K562 (cell line): Measurements from ENCODE around the gene COPS6. TPM values are rescaled to one million over a fixed set of nuclear protein-coding genes. Genes with fewer than 3 reads are reported as not detected.

Source experiments
- ATAC-seq: fragments of 200-7000 bp; cut with Tn5 transposase; 3 replicates; pipeline ENCODE4 v1.9.1; 2020; ENCODE audit warnings: moderate library complexity
- BruUV-seq: library from RNA; stranded (reverse); fragments of 400-500 nt; replicated peaks from 2 replicates; lab custom pipeline; 2021; lab: Mats Ljungman, UMichigan
- CTCF ChIA-PET: fragments of 300-600 bp; formaldehyde crosslinking; extraction: SDS; loops from one replicate; lab custom pipeline; 2021; ENCODE audit warnings: low intra/inter-chr PET ratio; lab: Yijun Ruan, JAX
- POLR2A ChIA-PET: fragments of 300-600, 350-650 bp; sonication (Branson Sonifier 250); formaldehyde crosslinking; extraction: SDS; loops from one replicate; lab custom pipeline; 2021; ENCODE audit warnings: antibody characterized with exemption, inconsistent platforms; lab: Yijun Ruan, JAX
- DNase-seq, 4 experiments: peaks; one replicate each; pipeline versions ENCODE4 v3.0.0 to v3.0.0-alpha.2; 2011 to 2018; ENCODE audit warnings: low spot score in 3 of 4, mixed read lengths in 3 of 4; ENCODE audit errors: extremely low read depth in 1 of 4
- FAIRE-seq: peaks from 2 replicates; lab custom pipeline; 2011; peaks lifted over from hg19 to GRCh38; lab: Jason Lieb, UNC
- H2AFZ ChIP-seq: 2 replicates; pipeline ENCODE4 v1.6.0; 2011; ENCODE audit warnings: low read depth, low read length, control low read depth, inconsistent platforms
- H3K27ac ChIP-seq: fragments of 200-600 bp; 3 replicates; pipeline ENCODE4 v1.8.0; 2011; ENCODE audit warnings: low read depth, mild to moderate bottlenecking, control low read depth, inconsistent platforms, low read length, moderate library complexity, mixed read lengths; ENCODE audit errors: extremely low read depth
- H3K27me3 ChIP-seq, 2 experiments: fragments of 300-600 bp in 1 of 2; 2 replicates in 1 of 2; 3 replicates in 1 of 2; pipeline versions ENCODE4 v1.6.0 to v1.8.0; 2011; ENCODE audit warnings: inconsistent platforms in 2 of 2, low read length in 2 of 2, mild to moderate bottlenecking in 1 of 2, mixed read lengths in 1 of 2, moderate library complexity in 1 of 2; ENCODE audit not compliant: control insufficient read depth in 2 of 2, insufficient read depth in 2 of 2
- H3K36me3 ChIP-seq: fragments of 300-600 bp; 3 replicates; pipeline ENCODE4 v1.8.0; 2011; ENCODE audit warnings: mild to moderate bottlenecking, low read length, inconsistent platforms; ENCODE audit not compliant: control insufficient read depth, insufficient read depth
- H3K4me1 ChIP-seq, 2 experiments: fragments of 200-600 bp in 1 of 2; replicated peaks in 1 of 2; 2 replicates in 1 of 2; 3 replicates in 1 of 2; pipeline versions ENCODE4 v1.5.1 to v1.8.0; 2011; ENCODE audit warnings: inconsistent platforms in 2 of 2, low read length in 2 of 2, mild to moderate bottlenecking in 1 of 2, mixed read lengths in 1 of 2, moderate library complexity in 1 of 2; ENCODE audit not compliant: control insufficient read depth in 2 of 2, insufficient read depth in 2 of 2
- H3K4me2 ChIP-seq: 2 replicates; pipeline ENCODE4 v1.6.1; 2011; ENCODE audit warnings: low read length, control low read depth, inconsistent platforms, mixed read lengths; ENCODE audit not compliant: insufficient read depth
- H3K4me3 ChIP-seq: fragments of 200-600 bp; sonication (generic), shearing (Covaris generic); 2 replicates; pipeline ENCODE4 v1.5.1; 2016; ENCODE audit warnings: control low read depth, inconsistent platforms
- H3K79me2 ChIP-seq: fragments of 200-600 bp; 3 replicates; pipeline ENCODE4 v1.8.0; 2011; ENCODE audit warnings: low read length, inconsistent platforms; ENCODE audit not compliant: control insufficient read depth, insufficient read depth
- H3K9ac ChIP-seq, 2 experiments: 2 replicates each; pipeline versions ENCODE4 v1.6.0 to v1.6.1; 2011; ENCODE audit warnings: low read depth in 2 of 2, low read length in 2 of 2, control low read depth in 1 of 2, inconsistent platforms in 1 of 2, mild to moderate bottlenecking in 1 of 2, mixed read lengths in 1 of 2; ENCODE audit not compliant: insufficient read depth in 1 of 2
- H3K9me1 ChIP-seq: one replicate; pipeline ENCODE4 v1.6.0; 2011; ENCODE audit warnings: inconsistent platforms, mild to moderate bottlenecking, low read length, moderate library complexity; ENCODE audit not compliant: control insufficient read depth, insufficient read depth
- H3K9me3 ChIP-seq: replicated peaks from 2 replicates; pipeline ENCODE4 v1.5.1; 2011; ENCODE audit warnings: low read depth, low read length, inconsistent platforms; ENCODE audit not compliant: control insufficient read depth, insufficient read depth
- H4K20me1 ChIP-seq: replicated peaks from 2 replicates; pipeline ENCODE4 v1.6.1; 2011; ENCODE audit warnings: low read length, inconsistent platforms, mixed read lengths; ENCODE audit not compliant: control insufficient read depth, insufficient read depth
- DIDO1 ChIP-seq: fragments of 450-650 bp; IDR thresholded peaks from 2 replicates; pipeline ENCODE4 v1.6.1; 2016; ENCODE audit warnings: low read depth, missing biosample characterization, missing genetic modification characterization
- GABPB2 ChIP-seq: fragments of 250-450 bp; sonication (Bioruptor Pico); conservative IDR thresholded peaks from 2 replicates; pipeline ENCODE4 v1.5.1; 2021; ENCODE audit warnings: mild to moderate bottlenecking
- HLTF ChIP-seq: fragments of 450-650 bp; IDR thresholded peaks from 2 replicates; pipeline ENCODE4 v1.6.1; 2016
- HOXB6 ChIP-seq: fragments of 250-450 bp; sonication (Bioruptor Pico); IDR thresholded peaks from 2 replicates; pipeline ENCODE4 v1.5.1; 2022; ENCODE audit warnings: mild to moderate bottlenecking, borderline replicate concordance
- KDM4B ChIP-seq, 2 experiments: fragments of 450-650 bp in 1 of 2; sonication (generic) in 1 of 2; IDR thresholded peaks; 2 replicates each; pipeline ENCODE4 v1.6.1; 2016 to 2017; ENCODE audit warnings: borderline replicate concordance in 2 of 2, antibody characterized with exemption in 1 of 2, low read depth in 1 of 2, mild to moderate bottlenecking in 1 of 2
- OTX1 ChIP-seq: fragments of 450-650 bp; formaldehyde crosslinking; IDR thresholded peaks from 2 replicates; pipeline ENCODE4 v1.4.0; 2022; ENCODE audit warnings: mild to moderate bottlenecking
- RBFOX2 ChIP-seq: fragments of 200-400 bp; formaldehyde crosslinking; IDR thresholded peaks from 2 replicates; pipeline ENCODE4 v1.6.1; 2017; ENCODE audit warnings: low read depth, mild to moderate bottlenecking, low read length, moderate library complexity
- SUPT5H ChIP-seq: fragments of 450-650 bp; IDR thresholded peaks from 2 replicates; pipeline ENCODE4 v1.6.1; 2016
- TCF3 ChIP-seq: sonication (generic); formaldehyde crosslinking; IDR thresholded peaks from 2 replicates; pipeline ENCODE4 v1.4.0; 2020; ENCODE audit warnings: mild to moderate bottlenecking, missing genetic modification reagents
- WGBS: fragments of 100-300 bp; shearing (Covaris generic); methylation state at CpG from one replicate; pipeline ENCODE4 v1.1.6; 2016; ENCODE audit warnings: low coverage, mixed read lengths; ENCODE audit not compliant: insufficient coverage; ENCODE audit errors: missing lambda C conversion rate; 5-methylcytosine and 5-hydroxymethylcytosine counted together
- in situ Hi-C: fragments of 300-500 bp; cut with MboI; formaldehyde crosslinking; loops from 4 replicates; pipeline ENCODE4 v1.15.0; 2018; ENCODE audit warnings: inconsistent platforms, mixed read lengths
- intact Hi-C: fragments of 100-400 bp; cut with micrococcal nuclease; formaldehyde crosslinking; loops from 2 replicates; pipeline ENCODE4 v1.14.2; 2022
- polyA plus RNA-seq, 8 experiments: library from polyadenylated mRNA; depleted of rRNA in 4 of 8; stranded (reverse) in 5 of 8; unstranded in 3 of 8; fragments of >200 nt; fragmentation: Nextera tagmentation in 2 of 8; fragmentation: Illumina TruSeq in 1 of 8; extraction: Ambion mirVana in 2 of 8; extraction: Trizol in 1 of 8; gene quantifications; 2 replicates each; pipeline versions ENCODE4 v1.2.1 to v1.2.3, GENCODE V29; 2011 to 2014; ENCODE audit warnings: inconsistent platforms in 1 of 8, missing spikeins in 1 of 8
- total RNA-seq, 7 experiments: library from RNA; depleted of rRNA in 6 of 7; stranded (reverse); fragments of >200 nt in 6 of 7; fragmentation: Illumina TruSeq in 2 of 7; extraction: Trizol in 2 of 7; gene quantifications; 2 replicates each; pipeline versions ENCODE4 v1.2.1 to v1.2.3, GENCODE V29; 2011 to 2021; ENCODE audit warnings: low replicate concordance in 1 of 7
- TF ChIP-seq, protein P1 (sequence below): fragments of 450-650 bp; formaldehyde crosslinking; IDR thresholded peaks from 2 replicates; pipeline ENCODE4 v1.4.0; 2022; ENCODE audit warnings: missing genetic modification characterization

Gene COPS6
- total and polyA plus RNA-seq, 9 of the 15 experiments (the other 6 are each of a cell fraction or from before 2014, with no cell fraction given): 63.0 to 331 (median 168) TPM

GRCh38 chr7:100072462-100072861 lies 16.3 kb upstream of the COPS6 start:
- TF ChIP-seq SUPT5H (peak; percentile 41; the same call in 1 of the 2 replicates), DIDO1 (no peak), GABPB2 (CRISPR knock-in tag) (no peak), KDM4B (IDR thresholded peaks at IDR 0.05; ENCODE audit: borderline replicate concordance in 2 of 2, low read depth in 1 of 2) (no peak), OTX1 (0 out of 2 replicates have a peak, but pooled peaks have one; percentile 21), HLTF (no peak), HOXB6 (CRISPR knock-in tag) (no peak), TCF3 (CRISPR knock-in tag) (no peak), RBFOX2 (0 out of 2 replicates have a peak, but pooled peaks have one; percentile 23)
- TF ChIP-seq, protein P1, sequence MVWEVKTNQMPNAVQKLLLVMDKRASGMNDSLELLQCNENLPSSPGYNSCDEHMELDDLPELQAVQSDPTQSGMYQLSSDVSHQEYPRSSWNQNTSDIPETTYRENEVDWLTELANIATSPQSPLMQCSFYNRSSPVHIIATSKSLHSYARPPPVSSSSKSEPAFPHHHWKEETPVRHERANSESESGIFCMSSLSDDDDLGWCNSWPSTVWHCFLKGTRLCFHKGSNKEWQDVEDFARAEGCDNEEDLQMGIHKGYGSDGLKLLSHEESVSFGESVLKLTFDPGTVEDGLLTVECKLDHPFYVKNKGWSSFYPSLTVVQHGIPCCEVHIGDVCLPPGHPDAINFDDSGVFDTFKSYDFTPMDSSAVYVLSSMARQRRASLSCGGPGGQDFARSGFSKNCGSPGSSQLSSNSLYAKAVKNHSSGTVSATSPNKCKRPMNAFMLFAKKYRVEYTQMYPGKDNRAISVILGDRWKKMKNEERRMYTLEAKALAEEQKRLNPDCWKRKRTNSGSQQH (CRISPR knock-in tag): no peak
- over 99% methylated on average over 10 of the region's 10 CpGs for WGBS

More at GRCh38 chr7:100072462-100072861, 16.3 kb upstream of the COPS6 start:
- no peak overlapping the region for H3K4me3 ChIP-seq
- H3K79me2 ChIP-seq: peaks cover 10% of the 10 kb centered on the region
- ATAC-seq (no peak), FAIRE-seq (no peak), DNase-seq (no peak)
- no peak overlapping the region for H3K27ac ChIP-seq
- CTCF ChIA-PET: no interaction called here
- H2AFZ ChIP-seq: no peak overlapping the region
- no peaks in the 10 kb centered on the region for H4K20me1 ChIP-seq
- no peaks in the 10 kb centered on the region for H3K4me1 ChIP-seq
- POLR2A ChIA-PET: interaction anchor here (0.6 to 5.3 kb wide), 4 partner anchors 8 to 273 kb away, joined by 3 to 32 read pairs (median 4); partner anchors contain the start of gene AP4M1
- H3K27me3 ChIP-seq: no peaks in the 10 kb centered on the region
- H3K9me1 ChIP-seq: no peaks in the 10 kb centered on the region
- in situ Hi-C loops (no loop called here), intact Hi-C loops (no loop called here)
- no peak overlapping the region for H3K4me2 ChIP-seq
- peaks cover 84% of the 10 kb centered on the region for H3K36me3 ChIP-seq
- H3K9ac ChIP-seq: no peak overlapping the region
- no TSS peak for BruUV-seq
- peaks cover 56% of the 10 kb centered on the region for H3K9me3 ChIP-seq
